Pons (tissue), 1 donor: Measurements from ENCODE around the gene UBTF.

Experiments used
- DNase-seq: peaks from one replicate; pipeline ENCODE4 v3.0.0-alpha.2; 2016; ENCODE audit warnings: low spot score

UBTF gene

DNA sequence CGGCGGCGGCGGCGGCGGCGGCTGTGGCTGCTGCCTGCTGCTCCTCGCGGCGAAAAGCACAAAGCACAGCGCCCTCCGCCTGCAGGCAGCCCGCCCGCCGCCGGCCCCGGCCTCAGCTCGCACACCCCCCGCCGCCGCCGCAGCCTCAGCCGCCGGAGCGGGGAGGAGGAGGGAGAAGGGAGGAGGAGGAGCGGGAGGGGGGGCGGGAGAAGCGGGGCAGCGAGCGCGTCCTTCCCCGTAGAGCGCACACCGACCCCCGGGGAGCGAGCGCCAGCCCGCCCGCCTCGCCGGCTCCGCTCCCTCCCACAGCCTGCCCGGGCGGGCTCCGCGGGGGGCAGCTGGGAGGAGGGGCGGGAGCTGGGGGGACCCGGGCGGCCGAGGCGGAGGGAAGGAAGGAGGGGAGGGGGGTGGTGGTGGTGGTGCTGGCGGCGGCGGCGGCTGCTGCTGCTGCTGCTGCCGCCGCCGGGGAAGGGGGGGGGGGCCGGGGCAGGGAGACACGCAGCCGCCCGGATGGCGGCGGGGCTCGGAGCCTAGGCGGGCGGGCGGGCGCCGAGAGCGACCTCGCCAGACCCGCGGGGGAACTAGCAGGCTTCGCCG, at the start of gene UBTF:
TSS of gene UBTF (minus strand) at position 60 of the 597 bp plus-strand sequence. CDS start 1,446 bp downstream, outside the sequence.
- DNase-seq: no peak

GRCh38 chr17:44268709-44269534, 49.4 kb upstream of the UBTF start:
- DNase-seq: no peak

GRCh38 chr17:44267818-44268490, 48.5 kb upstream of the UBTF start, which contains the start of gene SLC4A1:
TSS of gene SLC4A1 (minus strand) at chr17:44268135. CDS start at chr17:44262866, 5,269 bp downstream.
- no peak for DNase-seq

- DNase-seq: no peak
Observed at GRCh38 chr17:44267165-44267455, 47.6 kb upstream of the UBTF start.

DNA sequence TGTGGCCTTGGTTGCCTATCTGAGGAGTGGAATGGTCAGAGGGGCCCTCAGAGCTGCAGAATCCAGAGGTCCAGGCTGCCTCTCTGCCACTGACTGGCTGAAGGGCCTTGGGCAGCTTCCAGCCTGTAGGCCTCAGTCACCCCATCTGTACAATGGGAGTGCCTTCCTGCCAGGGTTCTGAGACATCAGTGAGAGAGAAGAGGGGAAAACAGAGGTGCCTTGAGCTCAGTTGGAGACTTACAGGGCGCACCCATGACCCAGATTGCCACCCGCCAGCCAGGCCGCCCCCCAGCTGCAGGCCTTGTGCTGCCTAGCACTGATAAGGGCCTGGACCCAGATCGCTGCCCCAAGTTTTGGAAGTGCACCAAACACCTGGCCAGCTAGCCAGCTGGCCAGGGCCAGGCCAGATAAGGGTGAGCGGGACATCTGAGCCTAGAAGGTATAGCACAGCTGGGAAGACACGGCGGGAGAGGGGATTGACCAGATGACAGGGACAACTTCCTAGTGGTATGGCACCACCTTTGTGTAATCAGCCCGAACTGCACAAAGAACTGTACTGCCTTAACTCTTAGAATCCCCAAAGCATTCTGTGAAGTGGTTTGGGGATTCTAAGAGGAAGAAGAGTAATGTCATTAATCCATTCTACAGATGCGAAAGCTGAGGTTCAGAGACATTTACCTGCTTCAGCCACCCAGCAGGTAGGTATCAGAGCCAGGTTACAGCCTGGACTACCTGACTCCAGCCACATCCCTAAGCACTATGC, 47.1 kb upstream of the UBTF start:
- no peak for DNase-seq

GRCh38 chr17:44263345-44263902, 43.9 kb upstream of the UBTF start:
- no peak for DNase-seq

DNA sequence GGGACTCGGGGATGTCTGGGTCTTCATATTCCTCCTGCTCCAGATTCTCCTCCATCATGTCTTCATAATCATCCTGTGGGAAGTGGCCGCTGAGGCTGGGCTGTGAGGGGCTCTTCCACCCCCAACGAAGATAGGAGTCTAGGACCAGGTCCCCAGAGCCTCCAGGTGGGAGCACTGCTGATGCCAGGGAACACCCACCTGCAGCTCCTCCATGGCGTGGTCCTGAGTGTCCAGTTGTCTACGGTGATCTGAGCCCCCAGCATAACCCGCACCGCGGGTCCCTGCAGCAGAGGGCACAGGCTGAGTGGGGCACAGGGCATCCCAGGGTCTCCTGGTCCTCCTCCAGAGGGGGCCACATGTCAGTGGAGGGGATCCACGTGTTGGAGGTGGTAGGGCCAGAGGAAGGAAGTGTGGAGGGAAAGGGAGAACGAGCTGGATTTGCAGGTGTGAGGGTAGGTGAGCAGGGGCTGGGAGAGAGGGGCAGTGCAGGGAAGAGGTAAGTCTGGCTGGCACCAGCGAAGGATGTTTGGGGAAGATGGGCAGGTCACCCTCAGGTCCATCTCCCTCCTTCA, 43.3 kb upstream of the UBTF start:
- no peak for DNase-seq

DNA sequence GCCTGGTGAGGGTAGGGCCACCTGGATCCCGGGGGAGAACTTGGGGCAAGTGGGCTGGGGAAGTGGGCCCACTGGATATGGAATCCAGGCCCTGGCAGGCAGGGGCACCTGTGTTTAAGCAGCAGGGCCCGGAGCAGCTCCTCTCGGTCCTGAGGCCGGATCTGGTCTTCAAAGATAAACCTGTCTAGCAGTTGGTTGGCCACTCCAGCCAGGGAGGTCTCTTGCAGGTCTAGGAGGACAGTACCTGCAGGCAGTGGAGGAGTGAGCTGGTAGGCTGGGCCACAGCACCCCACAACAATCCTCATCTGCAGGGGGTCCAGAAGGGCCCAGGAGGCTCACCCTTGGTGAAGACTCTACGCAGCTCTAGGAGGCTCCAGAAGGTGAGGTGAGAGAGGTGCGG, 40.8 kb upstream of the UBTF start:
- no peak for DNase-seq

DNA sequence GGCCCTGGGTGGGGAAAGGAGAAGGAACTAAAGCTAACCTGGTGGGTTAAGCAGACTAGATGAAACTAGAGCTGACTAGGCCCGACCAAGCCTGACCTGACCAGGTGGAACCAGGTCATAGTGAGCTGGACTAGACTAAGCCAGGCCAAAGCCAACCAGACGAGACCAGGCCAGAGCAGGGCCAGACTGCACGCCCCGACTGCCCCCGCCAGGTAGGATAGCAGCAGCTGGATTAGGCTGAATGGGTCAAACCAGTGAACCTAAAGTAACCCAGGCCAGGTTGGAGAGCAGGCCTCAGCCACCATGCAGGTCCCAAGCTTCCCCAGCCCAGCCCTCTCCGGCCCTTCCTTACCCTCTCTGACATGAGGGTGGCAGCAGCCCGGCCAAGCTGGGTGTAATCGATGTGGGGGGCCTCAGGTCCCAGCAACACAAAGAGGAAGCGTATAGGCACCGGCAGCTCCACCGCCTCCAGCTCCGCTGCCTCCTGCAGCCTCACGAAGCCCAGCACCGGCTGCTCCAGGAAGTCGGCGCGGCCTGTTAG, 39.4 kb upstream of the UBTF start:
- no peak for DNase-seq

DNA sequence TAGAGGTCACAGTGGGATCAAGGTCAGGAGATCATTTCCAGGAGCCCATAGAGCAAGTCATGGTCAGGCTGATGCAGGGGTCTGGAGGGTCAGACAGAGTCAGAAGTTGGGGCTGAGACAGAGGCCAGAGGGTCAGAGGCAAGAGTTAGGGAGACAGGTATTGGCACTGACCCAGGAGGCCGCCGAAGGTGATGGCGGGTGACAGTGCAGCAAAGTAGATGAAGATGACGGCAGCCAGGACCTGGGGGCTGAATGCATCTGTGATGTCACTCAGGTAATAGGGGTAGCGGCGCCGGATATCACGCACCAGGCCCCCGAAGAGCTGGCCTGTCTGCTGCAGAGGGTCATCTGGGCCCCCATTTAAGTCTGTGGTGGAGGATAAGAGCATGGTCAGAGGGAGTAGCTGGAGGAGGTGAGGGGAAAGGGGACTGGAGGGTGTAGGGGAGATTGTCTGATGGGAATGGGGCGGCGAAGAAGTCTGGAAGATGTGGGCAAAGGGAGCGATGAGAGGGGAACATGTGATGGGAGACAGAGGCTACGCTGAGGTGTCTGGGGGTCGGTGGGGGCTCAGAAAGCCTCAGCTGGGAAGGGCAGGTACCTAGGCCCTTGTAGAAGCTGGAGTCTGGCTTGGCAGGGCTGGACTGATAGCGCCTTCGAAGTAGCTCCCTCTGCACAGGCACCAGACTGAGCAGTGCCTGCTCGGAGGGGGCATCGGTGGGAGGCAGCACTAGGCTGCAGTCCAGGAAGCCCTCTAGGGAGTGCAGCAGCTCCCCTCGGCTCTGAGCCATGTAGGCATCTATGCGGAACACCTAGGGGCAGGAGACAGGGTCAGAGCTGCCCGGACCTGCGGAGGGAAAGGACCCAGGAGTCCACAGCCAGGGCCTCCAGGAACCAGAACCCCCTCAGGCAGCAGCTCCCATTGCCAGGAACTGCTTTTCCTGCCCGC, 38.6 kb upstream of the UBTF start:
- DNase-seq: no peak

DNA sequence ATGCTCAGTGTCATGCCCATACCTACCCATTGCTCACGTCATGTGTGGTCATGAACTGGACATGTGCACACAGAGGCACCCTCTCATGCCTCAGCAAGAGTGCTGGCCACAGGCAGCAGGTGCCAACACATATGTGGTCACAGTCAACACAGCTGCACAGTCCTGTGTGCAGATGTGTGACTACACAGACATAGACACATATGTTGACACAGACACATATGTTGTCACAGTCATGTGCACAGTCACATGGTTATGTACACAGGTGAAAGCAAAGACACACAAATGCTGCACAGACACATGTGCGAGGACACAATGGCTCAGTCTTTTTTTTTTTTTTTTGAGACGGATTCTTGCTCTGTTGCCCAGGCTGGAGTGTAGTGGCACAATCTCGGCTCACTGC, 37.2 kb upstream of the UBTF start:
- no peak for DNase-seq

DNA sequence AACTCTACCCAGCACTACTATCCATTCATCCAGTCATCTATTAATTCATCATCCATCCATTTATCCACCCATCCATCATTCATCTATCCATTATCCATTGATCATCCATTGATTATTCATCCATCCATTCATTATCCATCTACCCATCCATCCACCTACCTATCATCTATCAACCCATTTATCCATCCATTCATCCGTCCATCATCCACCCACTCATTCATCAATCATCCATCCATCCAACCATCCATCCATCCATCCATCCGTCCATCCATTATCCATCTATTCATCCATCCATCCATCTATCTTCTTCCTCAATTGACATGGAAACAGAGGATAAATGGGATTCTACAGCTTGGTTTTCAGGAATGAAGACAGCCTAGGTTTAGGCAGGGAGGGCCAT, 36.4 kb upstream of the UBTF start:
- DNase-seq: no peak

DNA sequence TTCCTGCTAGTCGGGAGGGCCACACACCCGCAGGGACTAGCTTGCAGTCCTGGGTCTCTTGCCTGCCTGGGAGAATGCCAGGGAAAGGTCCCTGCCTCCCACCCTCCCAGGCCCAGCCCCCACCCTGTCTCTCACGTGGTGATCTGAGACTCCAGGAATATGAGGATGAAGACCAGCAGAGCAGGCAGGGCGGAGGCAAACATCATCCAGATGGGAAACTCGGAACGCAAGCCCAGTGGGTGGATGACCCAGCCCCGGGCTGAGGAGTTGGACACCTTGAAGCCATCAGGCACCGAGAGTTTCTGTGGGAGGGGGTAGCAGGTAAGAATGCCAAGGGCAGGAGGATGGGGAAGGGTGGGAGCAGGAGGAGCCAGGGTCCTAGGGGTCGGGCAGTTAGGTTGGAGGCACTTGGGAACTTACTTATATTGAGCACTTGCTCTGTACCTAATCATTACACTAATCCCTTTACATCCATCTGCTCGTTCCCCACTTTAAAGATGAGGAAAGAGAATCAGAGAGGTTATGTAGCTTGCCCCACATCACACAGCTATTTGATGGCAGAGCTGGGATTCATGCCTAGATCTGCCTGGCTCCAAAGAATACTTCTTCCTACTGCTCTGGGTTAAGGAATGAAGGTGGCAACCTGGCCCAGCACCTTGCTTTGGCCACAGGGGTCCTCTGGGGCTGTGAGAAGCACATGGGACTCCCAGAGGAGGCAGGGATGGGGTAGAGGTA, 35.1 kb upstream of the UBTF start:
- DNase-seq: no peak

GRCh38 chr17:44253006-44253405, 33.5 kb upstream of the UBTF start:
- no peak for DNase-seq

- DNase-seq: no peak
Observed at GRCh38 chr17:44251062-44251461, 31.6 kb upstream of the UBTF start.

DNA sequence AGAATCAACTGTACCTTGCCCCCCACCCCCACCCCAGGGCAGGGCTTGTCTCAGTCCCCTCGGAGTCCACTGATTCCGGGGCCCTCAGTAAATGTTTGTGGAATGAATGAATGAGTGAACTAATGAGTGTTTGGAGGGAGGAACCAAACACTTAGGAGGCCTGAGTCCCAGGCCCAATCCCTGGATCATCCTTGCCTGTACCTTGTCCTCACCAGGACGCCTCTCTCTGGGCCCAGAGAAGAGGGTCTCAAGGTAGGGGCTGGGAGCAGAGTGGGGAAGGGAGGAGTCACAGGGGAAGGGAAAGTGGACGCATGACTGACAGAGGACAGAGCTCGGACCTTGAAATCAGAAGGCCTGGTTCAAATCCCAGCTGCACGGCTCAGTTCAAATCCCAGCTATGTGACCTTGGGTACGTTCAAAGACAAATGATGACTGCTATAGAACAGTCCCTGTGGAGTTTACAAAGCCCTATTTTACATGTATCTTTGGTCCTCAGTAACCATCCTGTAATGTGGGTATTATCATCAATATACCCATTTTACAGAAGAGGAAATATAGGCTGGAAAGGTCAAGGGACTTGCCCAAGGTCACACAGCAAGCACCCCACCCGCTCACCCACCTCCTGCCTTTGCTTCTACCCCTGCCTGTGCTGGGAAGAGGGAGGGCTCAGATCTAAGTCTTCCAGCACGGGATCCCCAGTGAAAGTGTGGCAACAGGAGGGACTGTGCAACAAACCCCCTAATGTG, 30.2 kb upstream of the UBTF start:
- no peak for DNase-seq

- DNase-seq: no peak
Observed at GRCh38 chr17:44247876-44248736, 28.6 kb upstream of the UBTF start.

DNA sequence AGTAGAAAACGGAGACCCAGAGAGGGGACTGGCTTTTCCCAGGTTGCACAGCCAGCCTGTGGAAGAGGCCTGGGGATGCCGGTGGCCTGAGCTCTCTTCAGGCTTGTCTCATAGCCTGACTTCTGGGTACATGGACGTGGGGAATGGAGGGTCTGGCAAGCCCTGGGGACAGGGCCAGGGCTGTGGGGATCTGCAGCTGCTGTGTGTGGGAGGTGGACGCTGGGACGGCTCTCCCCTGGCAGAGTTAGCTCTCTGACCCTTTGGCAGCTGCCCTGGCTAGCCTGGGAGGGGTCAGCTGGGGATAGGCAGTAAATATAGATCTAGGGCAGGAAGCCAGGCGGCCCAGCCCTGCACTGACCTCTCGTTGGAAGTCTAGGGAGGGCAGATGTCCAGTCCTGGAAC, 28.0 kb upstream of the UBTF start:
- DNase-seq: no peak
